ENCODE data around the gene NARS2.
"Not testable (repeated sequence)": the region's sequence is repeated elsewhere in the genome, so short reads cannot be mapped to it uniquely, and the experiment has no call there.

The NARS2 gene

DNA sequence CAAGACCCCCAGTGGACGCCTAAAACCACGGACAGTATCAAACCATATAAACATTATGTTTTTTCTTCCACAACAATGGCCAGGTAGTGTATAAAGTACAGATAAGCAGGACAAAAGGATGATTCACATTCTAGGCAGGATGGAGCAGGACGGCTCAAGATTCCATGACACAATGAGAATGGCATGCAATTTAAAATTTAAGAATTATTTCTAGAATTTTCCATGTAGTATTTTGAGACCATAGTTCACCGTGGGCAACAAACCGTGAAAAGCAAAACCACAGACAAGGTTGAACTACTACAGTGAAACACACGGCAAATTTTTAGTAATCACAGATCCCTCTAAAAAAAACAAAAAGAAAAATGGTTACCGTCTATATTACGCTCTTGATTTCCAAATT lies 7.5 kb downstream of the NARS2 start:
- TF ChIP-seq, protein P1, sequence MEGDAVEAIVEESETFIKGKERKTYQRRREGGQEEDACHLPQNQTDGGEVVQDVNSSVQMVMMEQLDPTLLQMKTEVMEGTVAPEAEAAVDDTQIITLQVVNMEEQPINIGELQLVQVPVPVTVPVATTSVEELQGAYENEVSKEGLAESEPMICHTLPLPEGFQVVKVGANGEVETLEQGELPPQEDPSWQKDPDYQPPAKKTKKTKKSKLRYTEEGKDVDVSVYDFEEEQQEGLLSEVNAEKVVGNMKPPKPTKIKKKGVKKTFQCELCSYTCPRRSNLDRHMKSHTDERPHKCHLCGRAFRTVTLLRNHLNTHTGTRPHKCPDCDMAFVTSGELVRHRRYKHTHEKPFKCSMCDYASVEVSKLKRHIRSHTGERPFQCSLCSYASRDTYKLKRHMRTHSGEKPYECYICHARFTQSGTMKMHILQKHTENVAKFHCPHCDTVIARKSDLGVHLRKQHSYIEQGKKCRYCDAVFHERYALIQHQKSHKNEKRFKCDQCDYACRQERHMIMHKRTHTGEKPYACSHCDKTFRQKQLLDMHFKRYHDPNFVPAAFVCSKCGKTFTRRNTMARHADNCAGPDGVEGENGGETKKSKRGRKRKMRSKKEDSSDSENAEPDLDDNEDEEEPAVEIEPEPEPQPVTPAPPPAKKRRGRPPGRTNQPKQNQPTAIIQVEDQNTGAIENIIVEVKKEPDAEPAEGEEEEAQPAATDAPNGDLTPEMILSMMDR (conservative IDR thresholded peaks at IDR 0.05; ENCODE audit: low read depth, low read length) = no peak
- H3K27me3 ChIP-seq (ENCODE audit: insufficient read depth, low read depth) = no peaks in the 10 kb centered on the region
- H3K4me2 ChIP-seq = no peak overlapping the region
- no peaks in the 10 kb centered on the region for H4K20me1 ChIP-seq (ENCODE audit: insufficient read depth)
- no peaks in the 10 kb centered on the region for H3K36me3 ChIP-seq (ENCODE audit: insufficient read depth)
- H3K79me2 ChIP-seq (ENCODE audit: insufficient read depth, low read depth) = peaks cover 4% of the 10 kb centered on the region; the same call in 1 of the 2 replicates
- no peak overlapping the region for H3K4me3 ChIP-seq (IDR thresholded peaks at IDR 0.05; ENCODE audit: insufficient read depth, low read depth, low read length)
- no peak overlapping the region for H3K27ac ChIP-seq
- peaks cover 8% of the 10 kb centered on the region for H3K4me1 ChIP-seq (ENCODE audit: low read depth, poor library complexity, severe bottlenecking)
- no peak overlapping the region for H3K9ac ChIP-seq
- H2AFZ ChIP-seq (ENCODE audit: low read depth) = no peak overlapping the region

DNA sequence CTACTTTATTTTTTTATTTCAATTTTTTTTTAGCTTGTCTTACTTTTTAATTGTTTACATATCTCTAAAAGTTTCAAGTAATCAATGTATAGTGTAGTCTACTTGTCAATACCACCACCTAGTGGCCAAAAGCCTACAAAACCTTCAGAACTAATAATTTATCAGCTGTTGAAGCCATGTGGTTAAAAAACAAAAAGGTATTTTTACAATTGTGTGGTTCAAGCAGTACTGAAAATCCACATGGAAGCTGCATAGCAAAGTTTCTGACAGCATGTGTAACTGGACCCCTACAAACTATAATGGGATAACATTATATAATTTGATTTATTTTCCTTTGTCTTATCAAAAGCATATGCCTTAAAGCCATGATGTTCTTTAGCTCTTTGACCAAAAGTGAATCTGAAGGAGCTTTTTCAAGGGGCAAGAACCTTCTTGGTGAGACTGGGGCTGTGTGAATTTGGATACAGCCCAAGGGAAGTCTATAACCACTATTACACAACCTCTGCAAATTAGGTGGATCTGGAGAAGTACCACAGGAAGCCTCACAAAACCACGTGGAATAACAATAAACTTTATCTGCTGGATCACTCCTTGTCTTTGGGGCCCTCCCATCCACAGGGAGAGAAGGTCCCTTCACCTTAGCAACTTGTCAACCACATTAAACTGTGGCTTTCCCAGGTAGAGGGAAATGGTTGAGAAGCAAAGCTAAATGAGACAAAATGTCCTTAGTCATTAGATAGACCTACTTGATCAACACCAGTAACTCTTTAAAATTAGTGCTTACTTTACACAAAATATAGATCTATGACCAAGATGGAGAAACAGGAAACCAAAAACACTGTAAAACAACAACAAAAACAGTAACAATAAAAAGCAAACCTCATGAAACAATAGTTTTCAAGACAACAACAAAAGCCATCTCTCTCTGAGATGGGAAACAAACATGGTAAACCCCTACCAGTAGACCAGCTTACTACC lies 9.9 kb downstream of the NARS2 start:
- Histone ChIP-seq H3K4me3 (IDR thresholded peaks at IDR 0.05; ENCODE audit: insufficient read depth, low read depth, low read length) (no peak overlapping the region), H3K27ac (no peak overlapping the region), H3K27me3 (ENCODE audit: insufficient read depth, low read depth) (no peaks in the 10 kb centered on the region), H3K4me2 (no peak overlapping the region), H2AFZ (ENCODE audit: low read depth) (no peak overlapping the region), H3K4me1 (ENCODE audit: low read depth, poor library complexity, severe bottlenecking) (peaks cover 11% of the 10 kb centered on the region), H4K20me1 (ENCODE audit: insufficient read depth) (no peaks in the 10 kb centered on the region), H3K79me2 (ENCODE audit: insufficient read depth, low read depth) (peaks cover 15% of the 10 kb centered on the region; the same call in 1 of the 2 replicates), H3K36me3 (ENCODE audit: insufficient read depth) (no peaks in the 10 kb centered on the region), H3K9ac (no peak overlapping the region)
- TF ChIP-seq, protein P1 (conservative IDR thresholded peaks at IDR 0.05; ENCODE audit: low read depth, low read length) = peak; percentile 87

DNA sequence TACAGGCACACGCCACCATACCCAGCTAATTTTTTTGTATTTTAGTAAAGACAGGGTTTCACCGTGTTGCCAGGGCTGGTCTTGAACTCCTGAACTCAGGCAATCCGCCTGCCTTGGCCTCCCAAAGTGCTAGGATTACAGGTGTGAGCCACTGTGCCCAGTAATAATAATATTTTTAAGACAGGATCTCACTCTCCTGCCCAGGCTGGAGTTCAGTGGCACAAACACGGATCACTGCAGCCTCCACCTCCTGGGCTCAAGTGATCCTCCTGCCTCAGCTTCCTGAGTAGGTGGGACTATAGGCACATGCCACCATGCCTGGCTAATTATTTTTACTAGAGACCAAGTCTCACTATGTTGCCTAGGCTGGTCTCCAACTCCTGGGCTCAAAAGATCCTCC lies 10.6 kb downstream of the NARS2 start:
- not testable (repeated sequence) for H3K36me3 ChIP-seq (ENCODE audit: insufficient read depth); H3K4me2 ChIP-seq; H3K4me3 ChIP-seq (IDR thresholded peaks at IDR 0.05; ENCODE audit: insufficient read depth, low read depth, low read length); H4K20me1 ChIP-seq (ENCODE audit: insufficient read depth); H3K27ac ChIP-seq; H2AFZ ChIP-seq (ENCODE audit: low read depth); H3K27me3 ChIP-seq (ENCODE audit: insufficient read depth, low read depth); H3K9ac ChIP-seq
- Histone ChIP-seq H3K4me1 (ENCODE audit: low read depth, poor library complexity, severe bottlenecking) (peaks cover 11% of the 10 kb centered on the region), H3K79me2 (ENCODE audit: insufficient read depth, low read depth) (peaks cover 15% of the 10 kb centered on the region; the same call in 1 of the 2 replicates)

DNA sequence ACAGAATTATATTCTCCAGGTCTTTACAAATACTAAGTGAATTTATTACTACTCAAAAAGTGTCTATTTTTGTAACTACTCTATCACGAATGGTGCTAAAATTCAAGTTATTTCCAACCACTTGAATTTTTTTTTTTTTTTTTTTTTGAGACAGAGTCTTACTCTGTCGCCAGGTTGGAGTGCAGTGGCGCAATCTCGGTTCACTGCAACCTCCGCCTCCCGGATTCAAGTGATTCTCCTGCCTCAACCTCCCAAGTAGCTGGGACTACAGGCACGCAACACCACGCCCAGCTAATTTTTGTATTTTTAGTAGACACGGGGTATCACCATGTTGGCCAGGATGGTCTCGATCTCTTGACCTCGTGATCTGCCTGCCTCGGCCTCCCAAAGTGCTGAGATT lies 11.6 kb downstream of the NARS2 start:
- Histone ChIP-seq H3K4me1 (ENCODE audit: low read depth, poor library complexity, severe bottlenecking) (peaks cover 11% of the 10 kb centered on the region), H3K79me2 (ENCODE audit: insufficient read depth, low read depth) (peaks cover 15% of the 10 kb centered on the region; the same call in 1 of the 2 replicates)
- not testable (repeated sequence) for H3K4me3 ChIP-seq (IDR thresholded peaks at IDR 0.05; ENCODE audit: insufficient read depth, low read depth, low read length); H3K4me2 ChIP-seq; H3K9ac ChIP-seq; H3K36me3 ChIP-seq (ENCODE audit: insufficient read depth); H3K27me3 ChIP-seq (ENCODE audit: insufficient read depth, low read depth); H3K27ac ChIP-seq; H2AFZ ChIP-seq (ENCODE audit: low read depth); H4K20me1 ChIP-seq (ENCODE audit: insufficient read depth)

DNA sequence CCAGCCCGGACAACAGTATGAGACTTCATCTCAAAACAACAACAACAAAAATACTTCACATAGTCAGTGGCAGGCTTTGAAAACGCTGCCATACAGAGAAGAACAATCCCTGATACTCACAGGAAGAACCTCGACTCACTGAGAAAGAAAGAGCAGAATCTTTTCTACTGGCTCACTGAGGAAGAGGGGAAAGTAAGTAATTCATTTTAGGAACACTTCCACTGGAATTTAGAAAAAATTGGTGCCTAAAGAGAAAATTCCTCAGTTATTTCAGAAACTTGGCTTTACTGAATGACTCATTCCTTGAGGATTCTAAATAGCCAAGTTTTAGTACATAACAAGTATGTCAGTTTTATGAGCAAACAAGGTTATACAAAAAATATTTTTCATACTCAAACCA lies 12.3 kb downstream of the NARS2 start:
- H3K27me3 ChIP-seq (ENCODE audit: insufficient read depth, low read depth) = no peaks in the 10 kb centered on the region
- H3K4me2 ChIP-seq = no peak overlapping the region
- H3K36me3 ChIP-seq (ENCODE audit: insufficient read depth) = no peaks in the 10 kb centered on the region
- peaks cover 11% of the 10 kb centered on the region for H3K4me1 ChIP-seq (ENCODE audit: low read depth, poor library complexity, severe bottlenecking)
- TF ChIP-seq, protein P1 (conservative IDR thresholded peaks at IDR 0.05; ENCODE audit: low read depth, low read length) = no peak
- no peak overlapping the region for H2AFZ ChIP-seq (ENCODE audit: low read depth)
- no peak overlapping the region for H3K9ac ChIP-seq
- no peaks in the 10 kb centered on the region for H4K20me1 ChIP-seq (ENCODE audit: insufficient read depth)
- no peak overlapping the region for H3K27ac ChIP-seq
- H3K79me2 ChIP-seq (ENCODE audit: insufficient read depth, low read depth) = peaks cover 15% of the 10 kb centered on the region; the same call in 1 of the 2 replicates
- no peak overlapping the region for H3K4me3 ChIP-seq (IDR thresholded peaks at IDR 0.05; ENCODE audit: insufficient read depth, low read depth, low read length)
